K562 (cell line): ENCODE results near the gene HIVEP2. TPM values are rescaled to one million over a fixed set of nuclear protein-coding genes. Genes with fewer than 3 reads are reported as not detected.

Experiments used
- ATAC-seq: fragments of 200-7000 bp; cut with Tn5 transposase; 3 replicates; pipeline ENCODE4 v1.9.1; 2020; ENCODE audit warnings: moderate library complexity
- BruUV-seq: library from RNA; stranded (reverse); fragments of 400-500 nt; replicated peaks from 2 replicates; lab custom pipeline; 2021; lab: Mats Ljungman, UMichigan
- CTCF ChIA-PET: fragments of 300-600 bp; formaldehyde crosslinking; extraction: SDS; loops from one replicate; lab custom pipeline; 2021; ENCODE audit warnings: low intra/inter-chr PET ratio; lab: Yijun Ruan, JAX
- POLR2A ChIA-PET: fragments of 300-600, 350-650 bp; sonication (Branson Sonifier 250); formaldehyde crosslinking; extraction: SDS; loops from one replicate; lab custom pipeline; 2021; ENCODE audit warnings: antibody characterized with exemption, inconsistent platforms; lab: Yijun Ruan, JAX
- DNase-seq, 4 experiments: peaks; one replicate each; pipeline versions ENCODE4 v3.0.0 to v3.0.0-alpha.2; 2011 to 2018; ENCODE audit warnings: low spot score in 3 of 4, mixed read lengths in 3 of 4; ENCODE audit errors: extremely low read depth in 1 of 4
- FAIRE-seq: peaks from 2 replicates; lab custom pipeline; 2011; peaks lifted over from hg19 to GRCh38; lab: Jason Lieb, UNC
- H2AFZ ChIP-seq: 2 replicates; pipeline ENCODE4 v1.6.0; 2011; ENCODE audit warnings: low read depth, low read length, control low read depth, inconsistent platforms
- H3K27ac ChIP-seq: fragments of 200-600 bp; 3 replicates; pipeline ENCODE4 v1.8.0; 2011; ENCODE audit warnings: low read depth, mild to moderate bottlenecking, control low read depth, inconsistent platforms, low read length, moderate library complexity, mixed read lengths; ENCODE audit errors: extremely low read depth
- H3K27me3 ChIP-seq, 2 experiments: fragments of 300-600 bp in 1 of 2; 2 replicates in 1 of 2; 3 replicates in 1 of 2; pipeline versions ENCODE4 v1.6.0 to v1.8.0; 2011; ENCODE audit warnings: inconsistent platforms in 2 of 2, low read length in 2 of 2, mild to moderate bottlenecking in 1 of 2, mixed read lengths in 1 of 2, moderate library complexity in 1 of 2; ENCODE audit not compliant: control insufficient read depth in 2 of 2, insufficient read depth in 2 of 2
- H3K36me3 ChIP-seq: fragments of 300-600 bp; 3 replicates; pipeline ENCODE4 v1.8.0; 2011; ENCODE audit warnings: mild to moderate bottlenecking, low read length, inconsistent platforms; ENCODE audit not compliant: control insufficient read depth, insufficient read depth
- H3K4me1 ChIP-seq, 2 experiments: fragments of 200-600 bp in 1 of 2; replicated peaks in 1 of 2; 2 replicates in 1 of 2; 3 replicates in 1 of 2; pipeline versions ENCODE4 v1.5.1 to v1.8.0; 2011; ENCODE audit warnings: inconsistent platforms in 2 of 2, low read length in 2 of 2, mild to moderate bottlenecking in 1 of 2, mixed read lengths in 1 of 2, moderate library complexity in 1 of 2; ENCODE audit not compliant: control insufficient read depth in 2 of 2, insufficient read depth in 2 of 2
- H3K4me2 ChIP-seq: 2 replicates; pipeline ENCODE4 v1.6.1; 2011; ENCODE audit warnings: low read length, control low read depth, inconsistent platforms, mixed read lengths; ENCODE audit not compliant: insufficient read depth
- H3K4me3 ChIP-seq: fragments of 200-600 bp; sonication (generic), shearing (Covaris generic); 2 replicates; pipeline ENCODE4 v1.5.1; 2016; ENCODE audit warnings: control low read depth, inconsistent platforms
- H3K79me2 ChIP-seq: fragments of 200-600 bp; 3 replicates; pipeline ENCODE4 v1.8.0; 2011; ENCODE audit warnings: low read length, inconsistent platforms; ENCODE audit not compliant: control insufficient read depth, insufficient read depth
- H3K9ac ChIP-seq, 2 experiments: 2 replicates each; pipeline versions ENCODE4 v1.6.0 to v1.6.1; 2011; ENCODE audit warnings: low read depth in 2 of 2, low read length in 2 of 2, control low read depth in 1 of 2, inconsistent platforms in 1 of 2, mild to moderate bottlenecking in 1 of 2, mixed read lengths in 1 of 2; ENCODE audit not compliant: insufficient read depth in 1 of 2
- H3K9me1 ChIP-seq: one replicate; pipeline ENCODE4 v1.6.0; 2011; ENCODE audit warnings: inconsistent platforms, mild to moderate bottlenecking, low read length, moderate library complexity; ENCODE audit not compliant: control insufficient read depth, insufficient read depth
- H3K9me3 ChIP-seq: replicated peaks from 2 replicates; pipeline ENCODE4 v1.5.1; 2011; ENCODE audit warnings: low read depth, low read length, inconsistent platforms; ENCODE audit not compliant: control insufficient read depth, insufficient read depth
- H4K20me1 ChIP-seq: replicated peaks from 2 replicates; pipeline ENCODE4 v1.6.1; 2011; ENCODE audit warnings: low read length, inconsistent platforms, mixed read lengths; ENCODE audit not compliant: control insufficient read depth, insufficient read depth
- ARID1B ChIP-seq: fragments of 450-650 bp; IDR thresholded peaks from 2 replicates; pipeline ENCODE4 v1.6.1; 2016; ENCODE audit warnings: antibody characterized with exemption, mild to moderate bottlenecking, inconsistent platforms
- ETV1 ChIP-seq: fragments of 450-650 bp; conservative IDR thresholded peaks from 2 replicates; pipeline ENCODE4 v1.6.1; 2016; ENCODE audit warnings: missing genetic modification characterization, control low read depth, low read depth, missing compliant biosample characterization
- LCOR ChIP-seq: sonication (generic); formaldehyde crosslinking; IDR thresholded peaks from 2 replicates; pipeline ENCODE4 v1.8.0; 2022; ENCODE audit warnings: mild to moderate bottlenecking, missing genetic modification reagents
- NCOA4 ChIP-seq: fragments of 450-650 bp; IDR thresholded peaks from 2 replicates; pipeline ENCODE4 v1.6.1; 2018; ENCODE audit warnings: mild to moderate bottlenecking; ENCODE audit not compliant: partially characterized antibody
- NCOR1 ChIP-seq: fragments of 450-650 bp; IDR thresholded peaks from 2 replicates; pipeline ENCODE4 v1.6.1; 2016; ENCODE audit warnings: mild to moderate bottlenecking, moderate library complexity
- NR2C1 ChIP-seq, 2 experiments: fragments of 450-650 bp; IDR thresholded peaks; 2 replicates each; pipeline ENCODE4 v1.6.1; 2017; ENCODE audit warnings: mild to moderate bottlenecking in 2 of 2, antibody characterized with exemption in 1 of 2, inconsistent platforms in 1 of 2, missing compliant biosample characterization in 1 of 2, missing genetic modification characterization in 1 of 2
- RBM15 ChIP-seq: fragments of 200-400 bp; formaldehyde crosslinking; IDR thresholded peaks from 2 replicates; pipeline ENCODE4 v1.6.1; 2018; ENCODE audit warnings: mild to moderate bottlenecking, low read length, moderate library complexity; ENCODE audit not compliant: insufficient read depth
- RHOXF2B ChIP-seq: fragments of 250-450 bp; sonication (Bioruptor Pico); conservative IDR thresholded peaks from 2 replicates; pipeline ENCODE4 v1.5.1; 2021
- SAP30 ChIP-seq: fragments of 200-600 bp; sonication (generic); IDR thresholded peaks from 2 replicates; pipeline ENCODE4 v1.6.1; 2012; ENCODE audit warnings: borderline replicate concordance, low read depth, mild to moderate bottlenecking, moderate library complexity, low read length, control low read depth, inconsistent platforms; ENCODE audit not compliant: insufficient read depth, poor library complexity, severe bottlenecking
- SIX5 ChIP-seq, 2 experiments: IDR thresholded peaks; 2 replicates each; pipeline ENCODE4 v1.6.1; 2011; ENCODE audit warnings: low read length in 2 of 2, borderline replicate concordance in 1 of 2, low read depth in 1 of 2, mild to moderate bottlenecking in 1 of 2, moderate library complexity in 1 of 2; ENCODE audit not compliant: insufficient read depth in 1 of 2
- SMARCB1 ChIP-seq: IDR thresholded peaks from 2 replicates; pipeline ENCODE4 v1.6.1; 2011; ENCODE audit warnings: improper control_type of control experiment, low read depth; ENCODE audit not compliant: insufficient read length
- ZNF41 ChIP-seq: fragments of 250-450 bp; sonication (Bioruptor Pico); conservative IDR thresholded peaks from 2 replicates; pipeline ENCODE4 v1.4.0; 2020; ENCODE audit warnings: mild to moderate bottlenecking
- WGBS: fragments of 100-300 bp; shearing (Covaris generic); methylation state at CpG from one replicate; pipeline ENCODE4 v1.1.6; 2016; ENCODE audit warnings: low coverage, mixed read lengths; ENCODE audit not compliant: insufficient coverage; ENCODE audit errors: missing lambda C conversion rate; 5-methylcytosine and 5-hydroxymethylcytosine counted together
- in situ Hi-C: fragments of 300-500 bp; cut with MboI; formaldehyde crosslinking; loops from 4 replicates; pipeline ENCODE4 v1.15.0; 2018; ENCODE audit warnings: inconsistent platforms, mixed read lengths
- intact Hi-C: fragments of 100-400 bp; cut with micrococcal nuclease; formaldehyde crosslinking; loops from 2 replicates; pipeline ENCODE4 v1.14.2; 2022
- polyA plus RNA-seq, 8 experiments: library from polyadenylated mRNA; depleted of rRNA in 4 of 8; stranded (reverse) in 5 of 8; unstranded in 3 of 8; fragments of >200 nt; fragmentation: Nextera tagmentation in 2 of 8; fragmentation: Illumina TruSeq in 1 of 8; extraction: Ambion mirVana in 2 of 8; extraction: Trizol in 1 of 8; gene quantifications; 2 replicates each; pipeline versions ENCODE4 v1.2.1 to v1.2.3, GENCODE V29; 2011 to 2014; ENCODE audit warnings: inconsistent platforms in 1 of 8, missing spikeins in 1 of 8
- total RNA-seq, 7 experiments: library from RNA; depleted of rRNA in 6 of 7; stranded (reverse); fragments of >200 nt in 6 of 7; fragmentation: Illumina TruSeq in 2 of 7; extraction: Trizol in 2 of 7; gene quantifications; 2 replicates each; pipeline versions ENCODE4 v1.2.1 to v1.2.3, GENCODE V29; 2011 to 2021; ENCODE audit warnings: low replicate concordance in 1 of 7
- TF ChIP-seq, protein P1 (sequence below): IDR thresholded peaks from 2 replicates; pipeline ENCODE4 v1.6.1; 2011; ENCODE audit warnings: borderline replicate concordance, low read depth, mild to moderate bottlenecking, moderate library complexity, low read length; ENCODE audit not compliant: insufficient read depth, poor library complexity, severe bottlenecking
- TF ChIP-seq, protein P2 (sequence below), 2 experiments: fragments of 450-650 bp; IDR thresholded peaks; 2 replicates each; pipeline ENCODE4 v1.6.1; 2018; ENCODE audit warnings: mild to moderate bottlenecking in 2 of 2, low read depth in 1 of 2; ENCODE audit not compliant: partially characterized antibody in 2 of 2

HIVEP2 gene
- total and polyA plus RNA-seq, 9 of the 15 experiments (the other 6 are each of a cell fraction or from before 2014, with no cell fraction given): under 0.01 to 1.2 (median 0.31) TPM

DNA sequence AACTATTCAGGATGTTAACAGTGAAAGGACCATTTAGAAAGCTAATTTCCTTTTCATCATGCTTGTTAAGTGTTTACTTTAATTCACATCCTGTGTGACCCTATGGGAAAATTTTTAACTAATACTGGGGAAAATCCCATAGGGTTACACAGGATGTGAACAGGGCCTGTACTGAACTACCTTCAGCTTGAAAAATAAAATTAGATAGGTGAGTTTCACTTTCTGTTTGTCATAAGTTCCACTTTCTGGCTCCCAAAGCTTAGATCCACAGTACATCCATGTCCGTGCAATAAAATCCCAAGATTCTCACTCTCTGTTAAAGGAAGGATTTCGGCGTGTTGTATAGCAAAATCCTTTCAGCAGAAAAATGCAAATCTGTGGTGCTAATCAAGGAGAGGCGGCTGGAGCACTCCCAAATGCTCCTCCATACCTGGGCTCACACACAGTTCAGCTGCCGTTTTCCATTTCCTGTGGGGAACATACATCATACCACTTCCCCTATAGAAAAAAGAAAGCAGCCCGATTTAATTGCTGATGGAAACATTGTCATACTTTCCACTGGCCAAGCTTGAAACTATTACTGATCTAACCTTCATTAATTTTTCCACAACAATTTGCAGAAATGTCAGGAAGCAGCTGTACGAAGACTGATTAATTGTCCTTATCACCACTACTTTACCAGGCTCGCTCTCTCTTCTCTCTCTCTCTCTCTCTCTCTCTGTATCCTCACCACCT lies 125.2 kb downstream of the HIVEP2 start:
- ATAC-seq: 0 out of 3 replicates have a peak, but pooled peaks have one; percentile 22
- Histone ChIP-seq H3K4me2 (peak overlapping the region; percentile 17), H2AFZ (no peak overlapping the region), H3K9me1 (no peaks in the 10 kb centered on the region), H3K27ac (no peak overlapping the region), H3K4me1 (no peaks in the 10 kb centered on the region), H3K79me2 (no peaks in the 10 kb centered on the region), H4K20me1 (no peaks in the 10 kb centered on the region), H3K36me3 (no peaks in the 10 kb centered on the region), H3K9me3 (no peaks in the 10 kb centered on the region), H3K4me3 (no peak overlapping the region), H3K27me3 (no peaks in the 10 kb centered on the region), H3K9ac (no peak overlapping the region)
- no peak for DNase-seq
- ChIA-PET CTCF (interaction anchor here (0.5 kb wide), 1 partner anchor 10 kb away, joined by 3 read pairs; no protein-coding TSS in a partner anchor), POLR2A (interaction anchor here (0.7 kb wide), 1 partner anchor 9 kb away, joined by 4 read pairs; no protein-coding TSS in a partner anchor)
- WGBS: 2% methylated on average over 8 of the region's 8 CpGs
- FAIRE-seq: no peak
- BruUV-seq: no TSS peak
- intact Hi-C loops (loop anchor here (10.0 kb wide), 1 partner anchor 205 kb away; no protein-coding TSS in a partner anchor), in situ Hi-C loops (no loop called here)
- TF ChIP-seq RBM15 (no peak), SAP30 (no peak), ETV1 (peak; percentile 19; the same call in 1 of the 2 replicates), NCOA4 (no peak), ARID1B (no peak), RHOXF2B (no peak), ZNF41 (CRISPR knock-in tag) (no peak), NCOR1 (no peak), LCOR (CRISPR knock-in tag) (no peak), NR2C1 (IDR thresholded peaks at IDR 0.05) (no peak), NR2C1 (tag; IDR thresholded peaks at IDR 0.05) (no peak), SIX5 (IDR thresholded peaks at IDR 0.05; ENCODE audit: borderline replicate concordance in 1 of 2, insufficient read depth in 1 of 2, low read depth in 1 of 2, low read length in 2 of 2) (no peak), SMARCB1 (no peak)
- TF ChIP-seq, protein P1, sequence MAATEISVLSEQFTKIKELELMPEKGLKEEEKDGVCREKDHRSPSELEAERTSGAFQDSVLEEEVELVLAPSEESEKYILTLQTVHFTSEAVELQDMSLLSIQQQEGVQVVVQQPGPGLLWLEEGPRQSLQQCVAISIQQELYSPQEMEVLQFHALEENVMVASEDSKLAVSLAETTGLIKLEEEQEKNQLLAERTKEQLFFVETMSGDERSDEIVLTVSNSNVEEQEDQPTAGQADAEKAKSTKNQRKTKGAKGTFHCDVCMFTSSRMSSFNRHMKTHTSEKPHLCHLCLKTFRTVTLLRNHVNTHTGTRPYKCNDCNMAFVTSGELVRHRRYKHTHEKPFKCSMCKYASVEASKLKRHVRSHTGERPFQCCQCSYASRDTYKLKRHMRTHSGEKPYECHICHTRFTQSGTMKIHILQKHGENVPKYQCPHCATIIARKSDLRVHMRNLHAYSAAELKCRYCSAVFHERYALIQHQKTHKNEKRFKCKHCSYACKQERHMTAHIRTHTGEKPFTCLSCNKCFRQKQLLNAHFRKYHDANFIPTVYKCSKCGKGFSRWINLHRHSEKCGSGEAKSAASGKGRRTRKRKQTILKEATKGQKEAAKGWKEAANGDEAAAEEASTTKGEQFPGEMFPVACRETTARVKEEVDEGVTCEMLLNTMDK: no peak
- TF ChIP-seq, protein P2, sequence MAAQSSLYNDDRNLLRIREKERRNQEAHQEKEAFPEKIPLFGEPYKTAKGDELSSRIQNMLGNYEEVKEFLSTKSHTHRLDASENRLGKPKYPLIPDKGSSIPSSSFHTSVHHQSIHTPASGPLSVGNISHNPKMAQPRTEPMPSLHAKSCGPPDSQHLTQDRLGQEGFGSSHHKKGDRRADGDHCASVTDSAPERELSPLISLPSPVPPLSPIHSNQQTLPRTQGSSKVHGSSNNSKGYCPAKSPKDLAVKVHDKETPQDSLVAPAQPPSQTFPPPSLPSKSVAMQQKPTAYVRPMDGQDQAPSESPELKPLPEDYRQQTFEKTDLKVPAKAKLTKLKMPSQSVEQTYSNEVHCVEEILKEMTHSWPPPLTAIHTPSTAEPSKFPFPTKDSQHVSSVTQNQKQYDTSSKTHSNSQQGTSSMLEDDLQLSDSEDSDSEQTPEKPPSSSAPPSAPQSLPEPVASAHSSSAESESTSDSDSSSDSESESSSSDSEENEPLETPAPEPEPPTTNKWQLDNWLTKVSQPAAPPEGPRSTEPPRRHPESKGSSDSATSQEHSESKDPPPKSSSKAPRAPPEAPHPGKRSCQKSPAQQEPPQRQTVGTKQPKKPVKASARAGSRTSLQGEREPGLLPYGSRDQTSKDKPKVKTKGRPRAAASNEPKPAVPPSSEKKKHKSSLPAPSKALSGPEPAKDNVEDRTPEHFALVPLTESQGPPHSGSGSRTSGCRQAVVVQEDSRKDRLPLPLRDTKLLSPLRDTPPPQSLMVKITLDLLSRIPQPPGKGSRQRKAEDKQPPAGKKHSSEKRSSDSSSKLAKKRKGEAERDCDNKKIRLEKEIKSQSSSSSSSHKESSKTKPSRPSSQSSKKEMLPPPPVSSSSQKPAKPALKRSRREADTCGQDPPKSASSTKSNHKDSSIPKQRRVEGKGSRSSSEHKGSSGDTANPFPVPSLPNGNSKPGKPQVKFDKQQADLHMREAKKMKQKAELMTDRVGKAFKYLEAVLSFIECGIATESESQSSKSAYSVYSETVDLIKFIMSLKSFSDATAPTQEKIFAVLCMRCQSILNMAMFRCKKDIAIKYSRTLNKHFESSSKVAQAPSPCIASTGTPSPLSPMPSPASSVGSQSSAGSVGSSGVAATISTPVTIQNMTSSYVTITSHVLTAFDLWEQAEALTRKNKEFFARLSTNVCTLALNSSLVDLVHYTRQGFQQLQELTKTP (IDR thresholded peaks at IDR 0.05; ENCODE audit: low read depth in 1 of 2, partially characterized antibody in 2 of 2): no peak
